ENCODE data around the gene GPR107.

GRCh38 chr9:130020618-130021017 is 33.1 kb upstream of the GPR107 start:
- TF ChIP-seq CTCF (IDR thresholded peaks at IDR 0.05; ENCODE audit: poor library complexity) (no peak), EZH2 (IDR thresholded peaks at IDR 0.05; ENCODE audit: borderline replicate concordance) (no peak)

Data from hepatocyte (in vitro differentiated cells).